GM13976 (cell line): Measurements from ENCODE around the gene GULP1.
"Not testable (repeated sequence)": the region's sequence is repeated elsewhere in the genome, so short reads cannot be mapped to it uniquely, and the experiment has no call there.

ENCODE experiments used
- DNase-seq: peaks from one replicate; pipeline ENCODE4 v3.0.0; 2012; ENCODE audit warnings: low spot score
- CTCF ChIP-seq: IDR thresholded peaks from 2 replicates; pipeline ENCODE4 v1.5.1; 2012; ENCODE audit warnings: borderline replicate concordance, mild to moderate bottlenecking; ENCODE audit not compliant: insufficient read depth; ENCODE audit errors: extremely low read depth, missing control alignments, control extremely low read depth
- in situ Hi-C: fragments of 300-500 bp; cut with MboI; formaldehyde crosslinking; loops from one replicate; pipeline ENCODE4 v1.12.0; 2022; ENCODE audit warnings: low sequenced_read_pairs, mixed read lengths, inconsistent platforms; ENCODE audit not compliant: unreplicated experiment

The GULP1 gene

GRCh38 chr2:188527581-188527993 lies 235.9 kb downstream of the GULP1 start:
- in situ Hi-C loops = no loop called here
- TF ChIP-seq CTCF = no peak
- DNase-seq = no peak

GRCh38 chr2:188529710-188530109 lies 238.0 kb downstream of the GULP1 start:
- DNase-seq = no peak
- in situ Hi-C loops = no loop called here
- no peak for TF ChIP-seq CTCF

DNA sequence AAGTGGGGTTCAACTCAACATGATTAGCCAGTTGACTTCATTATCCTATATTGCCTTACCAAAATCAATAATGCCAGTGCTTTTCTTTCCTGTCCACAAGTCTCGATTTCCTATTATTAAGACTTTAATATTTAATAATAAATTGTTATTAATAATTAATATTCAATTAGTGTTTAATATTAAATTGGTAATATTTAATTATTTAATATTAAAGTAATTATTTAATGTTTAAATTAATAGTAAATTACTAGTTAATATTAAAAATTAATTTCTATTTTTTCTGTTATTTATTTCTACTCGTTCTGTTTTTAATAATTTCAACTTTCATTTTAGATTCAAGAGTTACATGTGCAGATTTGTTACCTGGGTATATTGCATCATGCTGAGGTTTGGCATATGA lies 243.2 kb downstream of the GULP1 start:
- no peak for DNase-seq
- in situ Hi-C loops = no loop called here
- no peak for TF ChIP-seq CTCF

DNA sequence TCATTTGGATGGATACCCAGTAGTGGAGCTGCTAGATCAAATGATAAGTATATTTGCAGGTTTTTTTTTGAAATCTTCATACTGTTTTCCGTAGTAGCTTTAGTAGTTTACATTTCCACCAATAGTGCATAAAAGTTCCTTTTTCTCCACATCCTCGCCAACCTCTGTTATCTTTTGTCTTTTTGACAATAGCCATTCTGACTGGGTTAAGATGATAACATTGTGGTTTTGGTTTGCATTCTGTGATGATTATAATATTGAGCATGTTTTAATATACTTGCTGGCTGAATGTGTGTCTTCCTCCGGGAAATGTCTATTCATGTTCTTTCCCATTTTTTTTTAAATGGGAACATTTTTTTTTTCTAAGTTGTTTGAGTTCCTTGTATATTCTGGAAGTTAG lies 260.0 kb downstream of the GULP1 start:
- in situ Hi-C loops = no loop called here
- no peak for DNase-seq
- TF ChIP-seq CTCF = no peak

DNA sequence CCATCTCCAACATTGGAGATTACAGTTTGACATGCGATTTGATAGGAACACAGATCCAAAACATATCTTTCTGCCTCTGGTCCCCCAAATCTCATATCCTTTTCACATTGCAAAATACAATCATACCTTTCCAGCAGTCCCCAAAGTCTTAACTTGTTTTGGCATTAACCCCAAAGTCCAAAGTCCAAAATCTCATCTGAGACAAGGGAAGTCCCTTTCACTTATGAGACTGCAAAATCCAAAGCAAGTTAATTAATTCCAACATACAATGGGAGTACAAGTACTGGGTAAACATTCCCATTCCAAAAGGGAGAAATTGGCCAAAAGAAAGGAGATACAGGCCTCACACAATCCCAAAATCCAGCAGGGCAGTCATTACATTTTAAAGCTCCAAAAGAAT lies 265.4 kb downstream of the GULP1 start:
- no peak for DNase-seq
- TF ChIP-seq CTCF = no peak
- in situ Hi-C loops = no loop called here

- DNase-seq, in situ Hi-C loops: not testable (repeated sequence)
These were observed 267.8 kb downstream of the GULP1 start for GRCh38 chr2:188559455-188559854.

- DNase-seq = no peak
- no peak for TF ChIP-seq CTCF
- in situ Hi-C loops = no loop called here
These were observed 269.9 kb downstream of the GULP1 start for GRCh38 chr2:188561473-188561979.
